Measurements from ENCODE around the gene PSMD5. TPM values are rescaled to one million over a fixed set of nuclear protein-coding genes. Genes with fewer than 3 reads are reported as not detected.

Gene PSMD5
- total RNA-seq, 1 experiment from 2014 or later, result 64.9 TPM

GRCh38 chr9:120801441-120801840 is 41.3 kb downstream of the PSMD5 start:
- ChIA-PET POLR2A (ENCODE audit: low non-redundant PET) (no interaction called here), CTCF (interaction anchor here (0.6 kb wide), 1 partner anchor 265 kb away, joined by 4 read pairs; no protein-coding TSS in a partner anchor)
- DNase-seq (ENCODE audit: low spot score), result no peak
- intact Hi-C loops (cut with micrococcal nuclease; ENCODE audit: unreplicated experiment), result no loop called here
- Histone ChIP-seq H3K9me3 (ENCODE audit: low read depth, low read length, poor library complexity, severe bottlenecking) (peaks cover 1% of the 10 kb centered on the region), H3K27me3 (replicated peaks; ENCODE audit: insufficient read depth, low read depth, low read length, poor library complexity) (no peaks in the 10 kb centered on the region), H3K27ac (ENCODE audit: low read depth, low read length, poor library complexity, severe bottlenecking) (no peak overlapping the region), H3K36me3 (ENCODE audit: insufficient read depth, low read length, poor library complexity, severe bottlenecking) (no peaks in the 10 kb centered on the region), H3K4me1 (ENCODE audit: insufficient read depth, low read length, poor library complexity, severe bottlenecking) (no peaks in the 10 kb centered on the region), H3K4me3 (ENCODE audit: low read depth, low read length, poor library complexity, severe bottlenecking) (no peak overlapping the region)
- no TSS peak for BruUV-seq (replicated peaks)
- TF ChIP-seq CTCF (conservative IDR thresholded peaks at IDR 0.05; ENCODE audit: low read depth, low read length) (no peak), EZH2 (IDR thresholded peaks at IDR 0.05; ENCODE audit: borderline replicate concordance, low read depth, low read length, poor library complexity, severe bottlenecking) (no peak)

DNA sequence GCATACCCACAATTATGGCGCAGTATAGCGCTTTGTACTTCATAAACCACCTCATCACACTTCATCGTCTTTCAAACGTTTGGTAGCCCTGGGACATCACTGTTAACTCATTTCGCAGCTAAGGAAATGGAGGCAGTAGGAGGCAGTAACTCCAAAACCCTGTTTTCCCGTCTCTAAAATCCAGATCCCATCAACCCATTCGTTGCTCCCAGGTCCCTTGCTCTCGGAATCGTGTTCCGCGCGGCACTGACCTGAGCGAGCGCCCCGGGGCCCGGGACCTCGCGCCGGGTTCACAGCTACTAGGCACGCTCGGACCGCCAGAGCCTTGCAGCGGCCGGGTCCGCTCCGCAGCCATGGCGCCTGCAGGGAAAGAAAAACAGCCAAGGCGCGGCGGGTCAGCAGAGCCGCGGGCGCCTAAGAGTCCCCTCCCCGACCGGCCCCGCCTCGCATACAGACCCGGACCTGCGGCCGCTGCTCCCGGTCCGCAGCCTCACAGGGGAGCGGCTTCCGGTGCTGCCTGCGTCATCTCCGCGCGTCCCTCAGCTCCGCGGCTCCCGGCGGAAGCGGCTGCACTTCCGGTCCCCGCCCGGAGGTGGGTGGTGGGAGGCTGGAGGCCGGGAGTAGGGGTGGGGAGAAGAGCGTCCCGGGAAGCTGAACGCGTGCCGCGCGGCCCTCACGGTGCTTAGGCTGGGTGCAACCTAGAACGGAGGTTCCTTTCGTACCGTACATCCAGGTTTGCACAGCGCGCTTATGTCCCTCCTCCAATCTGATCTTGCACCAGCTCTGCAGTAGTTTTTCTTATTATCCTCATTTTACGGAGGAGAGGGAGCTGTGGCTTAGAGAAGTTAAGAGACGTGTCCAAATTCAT is 49.6 kb downstream of the PSMD5 start, which contains the start of gene FBXW2:
TSS of gene FBXW2 (minus strand) at position 519 of the 868 bp plus-strand sequence. CDS start 5,158 bp downstream, outside the sequence.
- H3K9me3 ChIP-seq (ENCODE audit: low read depth, low read length, poor library complexity, severe bottlenecking), result no peaks in the 10 kb centered on the region
- peaks cover 5% of the 10 kb centered on the region for H3K4me1 ChIP-seq (ENCODE audit: insufficient read depth, low read length, poor library complexity, severe bottlenecking)
- BruUV-seq (replicated peaks), result no TSS peak
- peak within 1 kb of the TSS; percentile 86 for H3K27ac ChIP-seq (ENCODE audit: low read depth, low read length, poor library complexity, severe bottlenecking)
- DNase-seq (ENCODE audit: low spot score), result peak; percentile 96
- ChIA-PET POLR2A (ENCODE audit: low non-redundant PET) (interaction anchor here (0.5 to 0.6 kb wide), 3 partner anchors 18 to 136 kb away, joined by 3 read pairs; no protein-coding TSS in a partner anchor), CTCF (no interaction called here)
- no peaks in the 10 kb centered on the region for H3K27me3 ChIP-seq (replicated peaks; ENCODE audit: insufficient read depth, low read depth, low read length, poor library complexity)
- intact Hi-C loops (cut with micrococcal nuclease; ENCODE audit: unreplicated experiment), result loop anchor here (2.0 kb wide), 1 partner anchor 76 kb away; no protein-coding TSS in a partner anchor
- TF ChIP-seq EZH2 (IDR thresholded peaks at IDR 0.05; ENCODE audit: borderline replicate concordance, low read depth, low read length, poor library complexity, severe bottlenecking) (no peak), CTCF (conservative IDR thresholded peaks at IDR 0.05; ENCODE audit: low read depth, low read length) (no peak)
- H3K4me3 ChIP-seq (ENCODE audit: low read depth, low read length, poor library complexity, severe bottlenecking), result peak within 1 kb of the TSS; percentile 84
- H3K36me3 ChIP-seq (ENCODE audit: insufficient read depth, low read length, poor library complexity, severe bottlenecking), result peaks cover 16% of the 10 kb centered on the region

DNA sequence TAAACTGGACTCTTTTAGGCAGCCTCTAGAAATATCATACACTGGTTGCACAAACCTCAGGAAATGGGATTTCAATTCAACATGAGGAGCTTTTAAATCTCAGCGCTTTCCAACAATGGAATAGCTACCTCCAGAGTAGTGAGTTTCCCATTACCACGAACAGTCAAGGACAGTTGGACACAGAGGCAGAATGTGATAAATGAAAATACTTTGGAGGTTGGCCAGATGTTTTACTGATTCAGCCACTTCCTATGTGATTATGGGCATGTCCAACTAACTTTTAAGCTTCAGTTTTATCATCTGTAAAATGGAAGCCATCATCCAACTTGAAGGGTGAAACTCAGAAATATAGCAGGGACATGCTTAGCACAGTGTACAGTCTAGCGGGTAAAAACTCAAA is 51.6 kb downstream of the PSMD5 start:
- no peaks in the 10 kb centered on the region for H3K9me3 ChIP-seq (ENCODE audit: low read depth, low read length, poor library complexity, severe bottlenecking)
- intact Hi-C loops (cut with micrococcal nuclease; ENCODE audit: unreplicated experiment), result no loop called here
- no peak for DNase-seq (ENCODE audit: low spot score)
- H3K27ac ChIP-seq (ENCODE audit: low read depth, low read length, poor library complexity, severe bottlenecking), result no peak overlapping the region
- H3K4me3 ChIP-seq (ENCODE audit: low read depth, low read length, poor library complexity, severe bottlenecking), result no peak overlapping the region
- CTCF ChIA-PET, result no interaction called here
- peaks cover 31% of the 10 kb centered on the region for H3K36me3 ChIP-seq (ENCODE audit: insufficient read depth, low read length, poor library complexity, severe bottlenecking)
- no TSS peak for BruUV-seq (replicated peaks)
- TF ChIP-seq EZH2 (IDR thresholded peaks at IDR 0.05; ENCODE audit: borderline replicate concordance, low read depth, low read length, poor library complexity, severe bottlenecking) (no peak), CTCF (conservative IDR thresholded peaks at IDR 0.05; ENCODE audit: low read depth, low read length) (no peak)
- POLR2A ChIA-PET (ENCODE audit: low non-redundant PET), result no interaction called here
- no peaks in the 10 kb centered on the region for H3K27me3 ChIP-seq (replicated peaks; ENCODE audit: insufficient read depth, low read depth, low read length, poor library complexity)
- H3K4me1 ChIP-seq (ENCODE audit: insufficient read depth, low read length, poor library complexity, severe bottlenecking), result peaks cover 5% of the 10 kb centered on the region

Measured in A673 (cell line).